WTC11 (cell line): Measurements from ENCODE around the gene ZBTB25. TPM values are rescaled to one million over a fixed set of nuclear protein-coding genes. Genes with fewer than 3 reads are reported as not detected.

Source experiments
- ATAC-seq: fragments of 200-7000 bp; cut with Tn5 transposase; 2 replicates; pipeline ENCODE4 v1.10.0; 2021; ENCODE audit warnings: mild to moderate bottlenecking, moderate library complexity
- CTCF ChIA-PET: fragments of 300-600 bp; sonication (Branson Sonifier 250); formaldehyde crosslinking; loops from one replicate; lab custom pipeline; 2021; ENCODE audit warnings: antibody characterized with exemption; lab: Charles Lee
- POLR2A ChIA-PET: fragments of 350-600 bp; sonication (Branson Sonifier 250); formaldehyde crosslinking; loops from one replicate; lab custom pipeline; 2021; ENCODE audit warnings: antibody characterized with exemption; lab: Charles Lee
- DNase-seq: peaks from one replicate; pipeline ENCODE4 v3.0.0; 2021; ENCODE audit warnings: low spot score
- H3K27ac Mint-ChIP-seq: 2 replicates; pipeline ENCODE4 v1.8.0; 2021; ENCODE audit warnings: mixed read lengths
- H3K27me3 Mint-ChIP-seq: 2 replicates; pipeline ENCODE4 v1.8.0; 2021; ENCODE audit warnings: low read depth, mild to moderate bottlenecking, moderate library complexity, mixed read lengths
- H3K36me3 Mint-ChIP-seq: 2 replicates; pipeline ENCODE4 v1.8.0; 2021; ENCODE audit warnings: mixed read lengths
- H3K4me1 Mint-ChIP-seq: 2 replicates; pipeline ENCODE4 v1.8.0; 2022; ENCODE audit warnings: mixed read lengths
- H3K4me3 Mint-ChIP-seq: 2 replicates; pipeline ENCODE4 v1.8.0; 2021; ENCODE audit warnings: mild to moderate bottlenecking, moderate library complexity, mixed read lengths
- H3K9me3 Mint-ChIP-seq: 2 replicates; pipeline ENCODE4 v1.8.0; 2021; ENCODE audit warnings: mixed read lengths
- ATF1 ChIP-seq: sonication (generic); formaldehyde crosslinking; IDR thresholded peaks from 2 replicates; pipeline ENCODE4 v1.8.1; 2023; ENCODE audit warnings: mild to moderate bottlenecking, moderate library complexity, missing genetic modification reagents
- CBFB ChIP-seq: sonication (generic); formaldehyde crosslinking; IDR thresholded peaks from 2 replicates; pipeline ENCODE4 v1.8.1; 2022; ENCODE audit warnings: mild to moderate bottlenecking, low read depth, missing genetic modification reagents
- CTCF ChIP-seq: fragments of 200-600 bp; IDR thresholded peaks from 2 replicates; pipeline ENCODE4 v1.8.0; 2022; ENCODE audit warnings: antibody characterized with exemption
- GABPB1 ChIP-seq: sonication (generic); formaldehyde crosslinking; IDR thresholded peaks from 2 replicates; pipeline ENCODE4 v1.8.1; 2023; ENCODE audit warnings: mild to moderate bottlenecking, missing genetic modification reagents
- IRF1 ChIP-seq: sonication (generic); formaldehyde crosslinking; IDR thresholded peaks from 2 replicates; pipeline ENCODE4 v1.8.0; 2023; ENCODE audit warnings: missing genetic modification reagents
- JUN ChIP-seq: sonication (generic); formaldehyde crosslinking; IDR thresholded peaks from 2 replicates; pipeline ENCODE4 v1.8.0; 2023; ENCODE audit warnings: mild to moderate bottlenecking, missing genetic modification reagents
- KAT7 ChIP-seq: sonication (generic); formaldehyde crosslinking; IDR thresholded peaks from 2 replicates; pipeline ENCODE4 v1.8.1; 2023; ENCODE audit warnings: missing genetic modification reagents, mild to moderate bottlenecking, borderline replicate concordance
- MLX ChIP-seq: sonication (generic); formaldehyde crosslinking; IDR thresholded peaks from 2 replicates; pipeline ENCODE4 v1.8.1; 2023; ENCODE audit warnings: mild to moderate bottlenecking, missing genetic modification reagents, moderate library complexity
- NR1H2 ChIP-seq: sonication (generic); formaldehyde crosslinking; IDR thresholded peaks from 2 replicates; pipeline ENCODE4 v1.9.0; 2021; ENCODE audit warnings: mild to moderate bottlenecking, moderate library complexity, missing genetic modification reagents
- NR2C2 ChIP-seq: sonication (generic); formaldehyde crosslinking; IDR thresholded peaks from 2 replicates; pipeline ENCODE4 v1.8.0; 2022; ENCODE audit warnings: mild to moderate bottlenecking, missing genetic modification reagents
- PREB ChIP-seq: sonication (generic); formaldehyde crosslinking; IDR thresholded peaks from 2 replicates; pipeline ENCODE4 v1.8.1; 2022; ENCODE audit warnings: mild to moderate bottlenecking, missing genetic modification reagents, moderate library complexity, borderline replicate concordance
- TEAD1 ChIP-seq: sonication (generic); formaldehyde crosslinking; IDR thresholded peaks from 2 replicates; pipeline ENCODE4 v1.8.0; 2022; ENCODE audit warnings: mild to moderate bottlenecking, missing genetic modification reagents
- ZNF121 ChIP-seq: sonication (generic); formaldehyde crosslinking; IDR thresholded peaks from 2 replicates; pipeline ENCODE4 v1.8.0; 2023; ENCODE audit warnings: missing genetic modification reagents
- ZNF512 ChIP-seq: sonication (generic); formaldehyde crosslinking; IDR thresholded peaks from 2 replicates; pipeline ENCODE4 v1.8.1; 2022; ENCODE audit warnings: missing genetic modification reagents, borderline replicate concordance
- total RNA-seq: library from RNA; stranded (reverse); gene quantifications from 3 replicates; pipeline ENCODE4 v1.2.3, GENCODE V29; 2021
- TF ChIP-seq, protein P1 (sequence below): sonication (generic); formaldehyde crosslinking; IDR thresholded peaks from 2 replicates; pipeline ENCODE4 v1.8.1; 2022; ENCODE audit warnings: low read depth, mild to moderate bottlenecking, moderate library complexity, missing genetic modification reagents, borderline replicate concordance
- TF ChIP-seq, protein P2 (sequence below): fragments of 250-450 bp; sonication (Bioruptor Pico); IDR thresholded peaks from 2 replicates; pipeline ENCODE4 v1.9.0; 2021; ENCODE audit warnings: mild to moderate bottlenecking
- TF ChIP-seq, protein P3 (sequence below): sonication (generic); formaldehyde crosslinking; IDR thresholded peaks from 2 replicates; pipeline ENCODE4 v1.8.1; 2022; ENCODE audit warnings: low read depth, missing genetic modification reagents, borderline replicate concordance
- TF ChIP-seq, protein P4 (sequence below): sonication (generic); formaldehyde crosslinking; IDR thresholded peaks from 2 replicates; pipeline ENCODE4 v1.8.1; 2023; ENCODE audit warnings: mild to moderate bottlenecking, missing genetic modification reagents, moderate library complexity

Gene ZBTB25
- total RNA-seq, 1 experiment from 2014 or later, result 11.9 TPM

DNA sequence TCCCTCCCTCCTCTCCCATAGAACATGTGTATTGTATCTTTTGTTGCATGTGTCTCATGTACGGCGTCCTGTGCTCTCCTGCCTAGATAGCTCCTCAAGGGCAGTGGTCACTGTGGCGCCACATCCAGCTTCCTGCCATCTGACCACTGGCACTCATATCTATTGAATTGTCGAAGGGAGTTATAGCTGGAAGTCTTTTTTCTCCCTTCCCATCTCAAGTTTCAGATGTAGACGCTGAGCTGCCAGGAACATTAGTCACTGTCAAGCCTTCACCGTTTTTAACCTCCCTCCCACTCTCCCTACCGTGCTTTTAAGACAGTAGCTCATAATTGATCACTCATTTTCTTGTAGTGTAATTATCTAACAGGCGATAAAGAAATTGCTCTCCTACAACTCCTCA, 82.5 kb downstream of the ZBTB25 start (continued):
- no peak for TF ChIP-seq MLX
- no peak for TF ChIP-seq CTCF
- no peak for TF ChIP-seq KAT7 (CRISPR knock-in tag)

- H3K36me3 Mint-ChIP-seq, result peaks cover 78% of the 10 kb centered on the region
- DNase-seq, result no peak
- H3K27ac Mint-ChIP-seq, result peak overlapping the region; percentile 53; the same call in 1 of the 2 replicates
- CTCF ChIA-PET, result interaction anchor here (1.7 kb wide), 1 partner anchor 11 kb away, joined by 7 read pairs; no protein-coding TSS in a partner anchor
- H3K4me1 Mint-ChIP-seq, result no peaks in the 10 kb centered on the region
- TF ChIP-seq ZNF121 (peak; percentile 49; the same call in 1 of the 2 replicates), JUN (CRISPR knock-in tag) (no peak)
- TF ChIP-seq, all 79 proteins: peak for 1
- no peak overlapping the region for H3K4me3 Mint-ChIP-seq
- POLR2A ChIA-PET, result no interaction called here
- no peak for ATAC-seq
- H3K9me3 Mint-ChIP-seq, result no peaks in the 10 kb centered on the region
- no peaks in the 10 kb centered on the region for H3K27me3 Mint-ChIP-seq
Measured at GRCh38 chr14:64419003-64419402, 84.6 kb downstream of the ZBTB25 start.

- ChIA-PET POLR2A (no interaction called here), CTCF (interaction anchor here (0.8 to 1.3 kb wide), 2 partner anchors 12 to 73 kb away, joined by 3 to 4 read pairs; no protein-coding TSS in a partner anchor)
- Mint-ChIP-seq H3K4me1 (no peaks in the 10 kb centered on the region), H3K9me3 (no peaks in the 10 kb centered on the region), H3K36me3 (peaks cover 80% of the 10 kb centered on the region), H3K27me3 (no peaks in the 10 kb centered on the region), H3K4me3 (no peak overlapping the region), H3K27ac (no peak overlapping the region)
- DNase-seq (no peak), ATAC-seq (no peak)
- no peak for TF ChIP-seq ZNF512 (CRISPR knock-in tag)
- TF ChIP-seq GABPB1 (CRISPR knock-in tag), result no peak
- TF ChIP-seq KAT7 (CRISPR knock-in tag), result no peak
- no peak for TF ChIP-seq CBFB
- TF ChIP-seq PREB, result no peak
Measured at GRCh38 chr14:64417771-64418125, 85.9 kb downstream of the ZBTB25 start.

DNA sequence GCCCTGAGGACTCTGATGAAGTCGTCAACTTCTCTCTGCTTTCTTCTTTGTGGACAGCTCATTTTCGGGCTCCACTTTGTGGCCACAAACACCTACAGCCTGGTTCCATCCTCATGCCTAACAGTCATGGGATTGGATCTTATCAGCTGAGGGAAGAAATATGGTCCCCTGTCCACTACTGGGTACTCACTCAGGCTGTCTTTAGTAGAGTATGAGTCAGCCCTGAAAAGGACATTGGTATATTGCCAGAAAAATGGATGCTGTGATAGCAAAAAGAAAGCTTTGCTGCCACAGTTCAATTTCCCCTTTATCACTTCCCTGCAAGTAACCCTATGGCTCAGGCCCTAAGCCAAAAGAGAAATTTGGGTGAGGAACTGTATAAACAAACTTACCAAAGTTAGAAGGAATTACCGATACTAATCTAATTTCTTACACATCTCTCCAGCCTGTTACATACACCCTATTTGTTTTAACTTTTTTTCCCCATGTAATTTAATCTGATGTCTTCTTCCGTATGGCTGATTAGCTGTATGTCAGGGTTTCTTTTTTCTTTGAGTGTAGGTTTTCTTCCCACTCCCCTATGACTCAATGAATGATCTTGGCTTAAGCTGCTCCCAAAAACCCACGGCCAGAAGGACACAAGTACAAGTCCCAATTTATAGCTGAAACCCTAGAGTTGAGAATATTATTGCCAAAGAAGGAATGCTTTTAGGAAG, 86.4 kb downstream of the ZBTB25 start:
- ChIA-PET CTCF (interaction anchor here (0.8 to 1.3 kb wide), 2 partner anchors 13 to 73 kb away, joined by 3 to 4 read pairs; no protein-coding TSS in a partner anchor), POLR2A (no interaction called here)
- no peak overlapping the region for H3K4me3 Mint-ChIP-seq
- H3K36me3 Mint-ChIP-seq, result peaks cover 78% of the 10 kb centered on the region
- no peaks in the 10 kb centered on the region for H3K4me1 Mint-ChIP-seq
- no peaks in the 10 kb centered on the region for H3K9me3 Mint-ChIP-seq
- H3K27ac Mint-ChIP-seq, result peak overlapping the region; percentile 71; the same call in 1 of the 2 replicates
- ATAC-seq, result no peak
- H3K27me3 Mint-ChIP-seq, result no peaks in the 10 kb centered on the region
- DNase-seq, result no peak
- TF ChIP-seq NR1H2, result no peak
- TF ChIP-seq, protein P1, sequence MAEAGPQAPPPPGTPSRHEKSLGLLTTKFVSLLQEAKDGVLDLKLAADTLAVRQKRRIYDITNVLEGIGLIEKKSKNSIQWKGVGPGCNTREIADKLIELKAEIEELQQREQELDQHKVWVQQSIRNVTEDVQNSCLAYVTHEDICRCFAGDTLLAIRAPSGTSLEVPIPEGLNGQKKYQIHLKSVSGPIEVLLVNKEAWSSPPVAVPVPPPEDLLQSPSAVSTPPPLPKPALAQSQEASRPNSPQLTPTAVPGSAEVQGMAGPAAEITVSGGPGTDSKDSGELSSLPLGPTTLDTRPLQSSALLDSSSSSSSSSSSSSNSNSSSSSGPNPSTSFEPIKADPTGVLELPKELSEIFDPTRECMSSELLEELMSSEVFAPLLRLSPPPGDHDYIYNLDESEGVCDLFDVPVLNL (CRISPR knock-in tag), result no peak
- TF ChIP-seq TEAD1 (CRISPR knock-in tag), result no peak
- TF ChIP-seq, protein P2, sequence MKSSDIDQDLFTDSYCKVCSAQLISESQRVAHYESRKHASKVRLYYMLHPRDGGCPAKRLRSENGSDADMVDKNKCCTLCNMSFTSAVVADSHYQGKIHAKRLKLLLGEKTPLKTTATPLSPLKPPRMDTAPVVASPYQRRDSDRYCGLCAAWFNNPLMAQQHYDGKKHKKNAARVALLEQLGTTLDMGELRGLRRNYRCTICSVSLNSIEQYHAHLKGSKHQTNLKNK (CRISPR knock-in tag), result no peak
- TF ChIP-seq, protein P3, sequence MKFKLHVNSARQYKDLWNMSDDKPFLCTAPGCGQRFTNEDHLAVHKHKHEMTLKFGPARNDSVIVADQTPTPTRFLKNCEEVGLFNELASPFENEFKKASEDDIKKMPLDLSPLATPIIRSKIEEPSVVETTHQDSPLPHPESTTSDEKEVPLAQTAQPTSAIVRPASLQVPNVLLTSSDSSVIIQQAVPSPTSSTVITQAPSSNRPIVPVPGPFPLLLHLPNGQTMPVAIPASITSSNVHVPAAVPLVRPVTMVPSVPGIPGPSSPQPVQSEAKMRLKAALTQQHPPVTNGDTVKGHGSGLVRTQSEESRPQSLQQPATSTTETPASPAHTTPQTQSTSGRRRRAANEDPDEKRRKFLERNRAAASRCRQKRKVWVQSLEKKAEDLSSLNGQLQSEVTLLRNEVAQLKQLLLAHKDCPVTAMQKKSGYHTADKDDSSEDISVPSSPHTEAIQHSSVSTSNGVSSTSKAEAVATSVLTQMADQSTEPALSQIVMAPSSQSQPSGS, result no peak
- TF ChIP-seq ATF1 (CRISPR knock-in tag), result no peak
- TF ChIP-seq IRF1 (CRISPR knock-in tag), result no peak
- TF ChIP-seq, protein P4, sequence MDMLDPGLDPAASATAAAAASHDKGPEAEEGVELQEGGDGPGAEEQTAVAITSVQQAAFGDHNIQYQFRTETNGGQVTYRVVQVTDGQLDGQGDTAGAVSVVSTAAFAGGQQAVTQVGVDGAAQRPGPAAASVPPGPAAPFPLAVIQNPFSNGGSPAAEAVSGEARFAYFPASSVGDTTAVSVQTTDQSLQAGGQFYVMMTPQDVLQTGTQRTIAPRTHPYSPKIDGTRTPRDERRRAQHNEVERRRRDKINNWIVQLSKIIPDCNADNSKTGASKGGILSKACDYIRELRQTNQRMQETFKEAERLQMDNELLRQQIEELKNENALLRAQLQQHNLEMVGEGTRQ (CRISPR knock-in tag), result no peak
- no peak for TF ChIP-seq NR2C2 (CRISPR knock-in tag)
